ENCODE data around the gene GPR3. TPM values are rescaled to one million over a fixed set of nuclear protein-coding genes. Genes with fewer than 3 reads are reported as not detected.
"Not testable (repeated sequence)": the region's sequence is repeated elsewhere in the genome, so short reads cannot be mapped to it uniquely, and the experiment has no call there.

GPR3 gene
- total and polyA plus RNA-seq, 2 donors (not counting 3 experiments of a cell fraction or from before 2014, with no cell fraction given), result 1.8 TPM

DNA sequence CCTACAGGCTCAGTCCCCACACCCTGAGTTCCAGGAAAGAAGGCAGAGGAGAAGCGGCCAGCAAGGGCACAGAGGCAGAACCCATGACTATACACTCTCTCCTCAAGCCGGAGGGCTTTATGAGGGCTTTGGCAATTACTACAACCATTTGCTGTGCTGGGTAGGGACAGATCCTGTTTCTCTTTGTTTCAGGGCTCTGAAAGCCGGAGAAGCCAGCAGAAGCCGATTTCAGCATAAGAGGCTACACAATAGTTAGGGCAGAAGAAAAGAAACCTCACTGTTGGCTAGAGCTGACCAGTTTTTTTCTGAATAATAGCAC, 13.9 kb downstream of the GPR3 start:
- H3K4me3 ChIP-seq (replicated peaks in 1 of 3; ENCODE audit: insufficient read depth in 1 of 3, low read depth in 1 of 3, low read length in 3 of 3), result no peak overlapping the region
- H4K20me1 ChIP-seq (replicated peaks; ENCODE audit: control insufficient read depth, extremely low read depth, insufficient read depth, low read length), result no peaks in the 10 kb centered on the region
- intact Hi-C loops (cut with micrococcal nuclease) (no loop called here), dilution Hi-C loops (cut with MboI; ENCODE audit: extremely low pct_ligation_motif_present, low sequenced_read_pairs) (loop anchor here (25.0 kb wide), 1 partner anchor 181 kb away; no protein-coding TSS in a partner anchor)
- H2AFZ ChIP-seq (ENCODE audit: low read depth, low read length), result no peak overlapping the region
- H3K36me3 ChIP-seq (ENCODE audit: control insufficient read depth in 2 of 2, extremely low read depth in 1 of 2, insufficient read depth in 2 of 2, low read length in 2 of 2), result peaks cover 21 to 42% of the 10 kb centered on the region in 2 experiments
- no peak overlapping the region for H3K27ac ChIP-seq (ENCODE audit: insufficient read depth, low read depth, low read length)
- no peaks in the 10 kb centered on the region for H3K27me3 ChIP-seq (ENCODE audit: control insufficient read depth in 2 of 2, insufficient read depth in 2 of 2, low read length in 2 of 2)
- no peak for FAIRE-seq
- TF ChIP-seq JUN (IDR thresholded peaks at IDR 0.05; ENCODE audit: borderline replicate concordance, insufficient read depth, insufficient read length, low read depth) (no peak), POLR2AphosphoS5 (IDR thresholded peaks at IDR 0.05; ENCODE audit: insufficient read depth, low read depth, low read length) (no peak), MYC (IDR thresholded peaks at IDR 0.05; ENCODE audit: low read depth, low read length) (no peak), GATA2 (IDR thresholded peaks at IDR 0.05; ENCODE audit: insufficient read depth, insufficient read length, low read depth, low read length) (no peak), POLR2A (IDR thresholded peaks at IDR 0.05; ENCODE audit: low read depth, low read length) (no peak), EZH2 (IDR thresholded peaks at IDR 0.05; ENCODE audit: borderline replicate concordance, low read depth, low read length, severe bottlenecking) (no peak), FOS (IDR thresholded peaks at IDR 0.05; ENCODE audit: borderline replicate concordance, insufficient read depth, low read length) (no peak)
- TF ChIP-seq, protein P1, sequence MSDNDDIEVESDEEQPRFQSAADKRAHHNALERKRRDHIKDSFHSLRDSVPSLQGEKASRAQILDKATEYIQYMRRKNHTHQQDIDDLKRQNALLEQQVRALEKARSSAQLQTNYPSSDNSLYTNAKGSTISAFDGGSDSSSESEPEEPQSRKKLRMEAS (IDR thresholded peaks at IDR 0.05; ENCODE audit: insufficient read depth, insufficient read length), result no peak
- TF ChIP-seq, protein P2, sequence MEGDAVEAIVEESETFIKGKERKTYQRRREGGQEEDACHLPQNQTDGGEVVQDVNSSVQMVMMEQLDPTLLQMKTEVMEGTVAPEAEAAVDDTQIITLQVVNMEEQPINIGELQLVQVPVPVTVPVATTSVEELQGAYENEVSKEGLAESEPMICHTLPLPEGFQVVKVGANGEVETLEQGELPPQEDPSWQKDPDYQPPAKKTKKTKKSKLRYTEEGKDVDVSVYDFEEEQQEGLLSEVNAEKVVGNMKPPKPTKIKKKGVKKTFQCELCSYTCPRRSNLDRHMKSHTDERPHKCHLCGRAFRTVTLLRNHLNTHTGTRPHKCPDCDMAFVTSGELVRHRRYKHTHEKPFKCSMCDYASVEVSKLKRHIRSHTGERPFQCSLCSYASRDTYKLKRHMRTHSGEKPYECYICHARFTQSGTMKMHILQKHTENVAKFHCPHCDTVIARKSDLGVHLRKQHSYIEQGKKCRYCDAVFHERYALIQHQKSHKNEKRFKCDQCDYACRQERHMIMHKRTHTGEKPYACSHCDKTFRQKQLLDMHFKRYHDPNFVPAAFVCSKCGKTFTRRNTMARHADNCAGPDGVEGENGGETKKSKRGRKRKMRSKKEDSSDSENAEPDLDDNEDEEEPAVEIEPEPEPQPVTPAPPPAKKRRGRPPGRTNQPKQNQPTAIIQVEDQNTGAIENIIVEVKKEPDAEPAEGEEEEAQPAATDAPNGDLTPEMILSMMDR (IDR thresholded peaks at IDR 0.05; ENCODE audit: extremely low read depth in 1 of 2, insufficient read depth in 1 of 2, low read depth in 1 of 2, low read length in 2 of 2), result no peak
- peaks cover 4% of the 10 kb centered on the region for H3K4me1 ChIP-seq (ENCODE audit: control insufficient read depth, extremely low read depth, insufficient read depth, low read length)
- ChIA-PET CTCF (interaction anchor here (0.6 kb wide), 1 partner anchor 889 kb away, joined by 5 read pairs; no protein-coding TSS in a partner anchor), POLR2A (no interaction called here)
- no peaks in the 10 kb centered on the region for H3K9me1 ChIP-seq (replicated peaks; ENCODE audit: control insufficient read depth, extremely low read depth, insufficient read depth, low read length)
- H3K4me2 ChIP-seq (ENCODE audit: insufficient read depth, low read length), result no peak overlapping the region
- H3K79me2 ChIP-seq (ENCODE audit: control insufficient read depth, insufficient read depth, low read length), result no peaks in the 10 kb centered on the region
- H3K9ac ChIP-seq (replicated peaks; ENCODE audit: extremely low read depth, insufficient read depth, low read length), result no peak overlapping the region
- no peak for DNase-seq (ENCODE audit: low read depth, low spot score)
- no TSS peak for BruUV-seq (replicated peaks)
- no peaks in the 10 kb centered on the region for H3K9me3 ChIP-seq (replicated peaks; ENCODE audit: control insufficient read depth, insufficient read depth, low read length)

DNA sequence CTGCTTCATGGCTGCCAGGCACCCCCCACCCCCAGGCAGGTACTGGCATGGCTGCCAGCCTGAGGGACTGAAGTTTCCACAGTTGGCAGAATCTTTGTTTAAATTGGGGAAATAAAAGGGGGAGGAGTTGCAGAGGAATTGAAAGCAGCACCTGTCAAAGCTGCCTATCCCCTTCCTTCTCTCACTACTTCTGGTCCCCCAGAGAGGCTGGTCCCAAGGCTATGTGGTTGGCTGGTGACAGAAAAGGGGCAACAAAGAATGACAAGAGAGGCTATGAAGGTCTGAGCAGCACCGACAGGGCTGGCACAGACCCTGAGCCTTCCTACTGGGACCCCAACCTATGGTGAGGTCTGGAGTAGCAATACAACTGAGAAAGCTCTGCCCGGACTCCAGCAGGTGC, 14.4 kb downstream of the GPR3 start:
- DNase-seq (ENCODE audit: low read depth, low spot score); H3K27ac ChIP-seq (ENCODE audit: insufficient read depth, low read depth, low read length); H3K4me3 ChIP-seq (replicated peaks in 1 of 3; ENCODE audit: insufficient read depth in 1 of 3, low read depth in 1 of 3, low read length in 3 of 3); H3K9me1 ChIP-seq (replicated peaks; ENCODE audit: control insufficient read depth, extremely low read depth, insufficient read depth, low read length); FAIRE-seq; H2AFZ ChIP-seq (ENCODE audit: low read depth, low read length); POLR2A ChIA-PET; H3K79me2 ChIP-seq (ENCODE audit: control insufficient read depth, insufficient read depth, low read length); BruUV-seq (replicated peaks); H3K4me2 ChIP-seq (ENCODE audit: insufficient read depth, low read length); H3K9me3 ChIP-seq (replicated peaks; ENCODE audit: control insufficient read depth, insufficient read depth, low read length); intact Hi-C loops (cut with micrococcal nuclease); H3K27me3 ChIP-seq (ENCODE audit: control insufficient read depth in 2 of 2, insufficient read depth in 2 of 2, low read length in 2 of 2); H3K9ac ChIP-seq (replicated peaks; ENCODE audit: extremely low read depth, insufficient read depth, low read length); H4K20me1 ChIP-seq (replicated peaks; ENCODE audit: control insufficient read depth, extremely low read depth, insufficient read depth, low read length); H3K4me1 ChIP-seq (ENCODE audit: control insufficient read depth, extremely low read depth, insufficient read depth, low read length): not testable (repeated sequence)
- dilution Hi-C loops (cut with MboI; ENCODE audit: extremely low pct_ligation_motif_present, low sequenced_read_pairs), result loop anchor here (25.0 kb wide), 1 partner anchor 181 kb away; no protein-coding TSS in a partner anchor
- CTCF ChIA-PET, result interaction anchor here (0.6 kb wide), 1 partner anchor 890 kb away, joined by 5 read pairs; no protein-coding TSS in a partner anchor
- peaks cover 22 to 43% of the 10 kb centered on the region in 2 experiments for H3K36me3 ChIP-seq (ENCODE audit: control insufficient read depth in 2 of 2, extremely low read depth in 1 of 2, insufficient read depth in 2 of 2, low read length in 2 of 2)
